ENCODE measurements around the gene LAMTOR2.
"Not testable (repeated sequence)": the region's sequence is repeated elsewhere in the genome, so short reads cannot be mapped to it uniquely, and the experiment has no call there.

Gene LAMTOR2

DNA sequence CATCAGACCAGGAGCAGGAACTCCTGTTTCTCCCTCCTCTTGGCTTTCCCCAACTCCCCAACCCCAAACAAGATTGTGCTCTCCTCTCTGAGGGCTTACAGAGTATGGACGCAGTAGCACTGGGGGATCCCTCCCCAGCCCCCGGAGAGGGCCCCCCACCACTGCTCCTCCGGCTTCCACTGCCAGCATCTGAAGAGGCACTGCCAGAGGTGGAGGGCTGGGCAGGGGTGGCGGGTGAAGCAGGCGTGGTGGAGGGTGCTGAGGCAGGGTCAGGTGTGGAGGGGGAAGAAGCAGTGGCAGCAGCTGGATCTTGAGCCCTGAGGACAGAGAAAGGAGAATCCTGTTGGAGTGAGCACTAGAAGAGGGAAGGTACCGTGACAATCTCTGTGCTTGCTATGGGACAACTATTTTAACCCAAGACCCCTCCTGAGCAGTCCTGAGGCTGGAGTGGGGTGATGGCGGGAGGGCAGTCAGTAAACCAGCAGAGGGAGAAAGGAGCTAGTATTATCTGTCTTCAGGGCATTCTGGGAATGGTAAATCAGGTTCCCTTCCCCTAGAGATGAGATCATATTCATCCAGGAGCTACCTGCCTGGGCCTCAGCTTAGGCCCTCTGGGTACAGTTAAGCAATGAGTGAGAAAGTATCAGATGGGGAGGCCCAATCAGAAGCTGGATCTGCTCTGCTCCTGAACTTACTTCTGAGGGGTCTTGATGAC is 3.4 kb upstream of the LAMTOR2 start:
- no peak for DNase-seq (ENCODE audit: insufficient read length, low spot score)
- no peak for FAIRE-seq

DNA sequence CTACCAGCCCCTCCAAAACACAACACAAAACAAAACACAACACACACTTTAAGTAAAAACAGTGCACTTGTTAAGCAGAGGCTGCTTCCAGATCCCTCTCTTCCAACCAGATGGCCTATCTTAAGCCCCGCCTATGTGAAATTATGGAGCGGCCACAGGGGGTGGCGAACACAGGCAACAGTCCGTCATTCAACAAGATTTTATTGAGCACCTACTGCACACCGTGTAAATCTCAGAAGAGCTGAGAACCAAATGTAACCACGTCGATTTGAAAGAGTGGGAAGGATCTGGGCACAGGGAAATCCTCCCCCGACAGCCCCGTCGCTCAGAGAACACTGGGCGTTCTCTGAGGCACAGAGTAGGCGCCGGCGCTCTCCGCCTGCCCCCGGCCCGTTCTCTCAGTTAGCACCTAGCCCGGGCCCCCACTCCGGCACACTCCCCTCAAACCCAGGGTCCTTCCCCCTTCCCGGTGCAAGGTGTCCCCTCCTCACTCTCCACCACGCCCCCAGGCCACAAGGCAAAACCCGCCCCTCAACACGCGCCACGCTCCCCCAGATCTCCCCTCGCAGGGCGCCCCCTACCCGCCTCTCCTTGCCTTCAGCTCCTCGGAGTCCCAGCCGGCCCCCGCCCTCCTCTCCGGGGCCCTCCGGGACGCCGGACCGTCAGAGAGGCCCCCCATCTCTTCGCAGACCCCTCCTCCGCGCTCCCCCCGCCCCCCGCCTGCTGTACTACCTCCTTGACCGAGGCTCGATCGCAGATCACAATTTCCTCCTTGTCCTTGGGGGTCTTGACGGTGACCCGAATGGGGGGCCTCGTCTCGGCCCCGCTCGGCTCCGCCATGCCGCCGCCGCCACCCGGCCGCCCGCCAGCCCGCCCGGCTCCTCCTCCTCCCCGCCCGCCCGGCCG is 1.5 kb upstream of the LAMTOR2 start:
- DNase-seq (ENCODE audit: insufficient read length, low spot score) (peak; percentile 67), FAIRE-seq (peak; percentile 55)

DNA sequence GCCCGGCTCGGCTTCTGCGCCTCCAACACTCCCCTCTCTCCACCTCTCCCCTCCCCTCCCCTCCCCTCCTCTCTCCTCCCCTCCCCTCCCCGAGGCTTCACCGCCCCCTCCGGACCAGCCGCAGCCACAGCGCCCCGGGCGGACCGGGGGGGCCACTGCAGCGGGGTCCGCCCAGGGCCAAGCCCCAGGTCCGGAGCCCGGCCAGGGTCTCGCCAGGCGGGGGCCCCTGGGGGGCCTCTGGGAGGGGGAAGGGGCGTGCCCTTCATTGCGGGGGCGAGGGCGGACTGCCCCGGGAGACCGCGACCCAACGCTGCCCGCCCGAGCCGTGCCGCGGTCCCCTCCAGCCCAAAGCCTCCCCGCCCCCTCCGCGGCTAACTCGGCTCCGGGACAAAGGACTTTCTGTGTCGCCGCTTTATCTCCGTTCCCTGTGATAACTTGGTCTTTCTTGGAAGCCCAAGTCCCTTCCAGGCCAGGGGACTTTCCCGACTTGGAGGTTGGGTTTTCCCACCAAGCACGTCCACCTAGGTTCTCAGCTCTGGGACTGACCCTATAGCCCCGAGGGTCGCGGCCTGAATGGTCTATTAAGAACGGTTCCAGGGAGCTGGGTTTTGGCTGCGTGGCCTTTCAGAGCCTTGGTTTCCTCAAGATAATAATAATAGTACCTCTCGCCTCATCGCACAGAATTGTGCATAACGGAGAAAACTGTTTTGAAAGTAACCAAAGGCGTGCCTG is 648 bp upstream of the LAMTOR2 start, which contains the start of gene UBQLN4:
UBQLN4 (minus strand) TSS at position 31 of the 732 bp plus-strand sequence. CDS start 97 bp downstream, outside the sequence.
- peak; percentile 82 for DNase-seq (ENCODE audit: insufficient read length, low spot score)
- no peak for FAIRE-seq

DNA sequence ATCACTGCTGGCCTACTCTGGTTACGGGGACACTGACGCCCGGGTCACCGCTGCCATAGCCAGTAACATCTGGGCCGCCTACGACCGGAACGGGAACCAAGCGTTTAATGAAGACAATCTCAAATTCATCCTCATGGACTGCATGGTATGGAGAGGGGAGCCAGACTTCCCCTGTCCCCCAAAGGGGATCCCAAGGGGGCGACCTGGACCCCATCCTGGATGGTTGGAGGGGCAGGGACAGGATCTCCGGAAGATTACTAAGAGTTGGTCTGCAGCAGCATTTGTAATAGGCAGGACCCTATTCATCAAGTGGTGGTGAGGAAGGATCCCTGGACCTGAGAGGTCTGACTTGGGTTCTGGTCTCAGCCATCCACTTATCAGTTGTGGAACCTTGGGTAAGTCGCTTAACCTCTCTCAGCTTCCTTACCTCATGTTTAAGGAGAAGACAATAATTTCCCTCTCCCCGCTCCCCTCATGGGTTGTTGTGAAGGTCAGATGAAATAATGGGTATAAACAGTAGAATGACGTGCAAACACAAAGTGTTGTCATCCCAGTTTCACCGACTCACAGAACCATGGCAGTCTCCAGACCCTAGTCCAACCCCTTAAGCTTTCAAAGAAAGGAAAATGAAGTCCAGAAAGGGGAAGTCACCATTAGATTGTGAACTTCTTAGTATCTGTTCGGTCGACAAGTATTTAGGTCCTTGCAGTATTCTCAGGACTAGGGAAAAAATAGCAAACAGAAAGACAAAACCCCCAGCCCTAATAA is 883 bp downstream of the LAMTOR2 start:
- no peak for FAIRE-seq

DNA sequence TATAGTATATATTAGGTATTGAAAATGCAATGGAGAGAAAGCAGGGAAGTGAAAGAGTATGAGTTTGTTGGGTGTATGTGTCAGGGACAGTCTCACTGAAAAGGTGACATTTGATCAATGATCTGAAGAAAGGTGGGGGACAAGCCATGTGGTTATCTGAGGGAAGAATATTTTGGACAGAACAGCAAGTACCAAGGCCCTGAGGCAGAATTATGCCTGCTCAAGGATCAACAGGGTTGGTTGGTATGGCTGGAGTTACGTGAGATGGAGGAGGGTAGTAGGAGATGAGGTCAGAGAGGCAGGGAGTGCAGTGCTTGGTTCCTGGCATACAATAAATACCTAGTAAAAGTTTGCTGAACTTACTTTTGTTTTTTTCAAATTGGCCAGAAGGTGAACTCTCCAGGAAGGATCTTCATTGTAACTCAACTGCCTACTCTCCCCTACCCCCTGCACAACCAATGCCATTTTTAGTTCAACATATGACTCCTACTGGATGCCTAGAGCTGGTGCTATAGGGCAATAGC is 1.8 kb downstream of the LAMTOR2 start:
- no peak for FAIRE-seq
- no peak for DNase-seq (ENCODE audit: insufficient read length, low spot score)

More for the DNA sequence above, 883 bp downstream of the LAMTOR2 start:
- DNase-seq (ENCODE audit: insufficient read length, low spot score) = no peak

DNA sequence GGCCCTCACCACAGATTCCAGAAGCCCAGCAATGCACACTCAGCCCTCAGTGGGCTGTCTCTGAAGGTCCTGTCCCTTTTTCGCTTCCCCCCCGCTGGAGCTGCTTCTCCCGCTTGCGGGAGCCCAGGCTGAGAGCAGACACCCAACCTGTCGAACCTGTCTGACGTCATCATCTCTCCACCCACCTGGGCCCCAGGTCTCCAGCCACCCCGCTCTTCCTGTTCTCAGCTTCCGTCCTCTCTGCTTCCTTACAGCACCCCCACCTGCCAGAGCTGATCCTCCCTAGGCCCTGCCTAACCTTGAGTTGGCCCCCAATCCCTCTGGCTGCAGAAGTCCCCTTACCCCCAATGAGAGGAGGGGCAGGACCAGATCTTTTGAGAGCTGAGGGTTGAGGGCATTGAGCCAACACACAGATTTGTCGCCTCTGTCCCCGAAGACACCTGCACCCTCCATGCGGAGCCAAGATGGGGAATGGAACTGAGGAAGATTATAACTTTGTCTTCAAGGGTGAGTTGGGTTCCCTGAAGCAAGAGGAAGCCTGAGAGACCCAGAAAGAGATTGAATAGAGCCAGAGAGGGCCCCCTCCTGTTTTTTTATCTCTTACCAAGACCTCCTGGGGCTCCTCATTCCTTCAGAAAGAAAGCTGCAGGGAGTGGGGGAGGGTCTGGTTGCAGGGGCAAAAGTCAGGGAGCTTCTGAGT is 6.5 kb downstream of the LAMTOR2 start, which contains the start of gene RAB25:
RAB25 (plus strand) TSS at position 224 of the 700 bp plus-strand sequence; CDS start at position 465, 241 bp downstream.
- DNase-seq (ENCODE audit: insufficient read length, low spot score) = no peak
- FAIRE-seq = no peak

DNA sequence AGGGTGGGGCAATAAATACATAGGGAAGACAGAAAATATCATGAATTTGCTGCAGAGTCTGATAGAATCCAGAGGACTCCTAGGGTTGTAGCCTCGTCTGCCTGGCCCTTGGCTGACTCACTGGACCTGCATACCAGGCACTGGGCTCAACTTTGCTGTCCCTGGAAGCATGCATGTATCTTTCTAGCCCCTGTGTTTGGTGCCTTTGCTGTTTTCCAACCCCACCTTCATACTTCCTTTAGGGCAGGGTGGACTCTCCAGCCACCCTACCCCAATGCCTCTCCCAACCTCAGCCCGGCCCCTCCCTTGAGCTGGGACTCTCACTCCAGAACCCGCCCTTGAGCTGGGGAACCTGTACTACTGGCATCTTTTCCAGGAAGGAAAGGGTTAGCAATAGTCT is 7.6 kb downstream of the LAMTOR2 start:
- FAIRE-seq (no peak), DNase-seq (ENCODE audit: insufficient read length, low spot score) (no peak)

DNA sequence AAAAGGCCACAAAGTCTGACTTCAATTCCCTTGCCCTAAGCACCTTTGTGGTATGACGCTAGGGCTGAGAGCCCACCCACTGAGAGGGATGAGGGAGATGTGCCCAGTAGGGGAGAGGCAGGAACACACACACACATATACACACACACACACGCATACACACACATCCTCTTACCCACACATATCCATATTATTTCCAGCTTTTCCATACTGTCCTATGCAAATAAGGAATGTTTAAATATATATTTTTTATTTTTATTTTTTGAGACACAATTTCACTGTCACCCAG is 9.4 kb downstream of the LAMTOR2 start:
- DNase-seq (ENCODE audit: insufficient read length, low spot score) (no peak), FAIRE-seq (no peak)

DNA sequence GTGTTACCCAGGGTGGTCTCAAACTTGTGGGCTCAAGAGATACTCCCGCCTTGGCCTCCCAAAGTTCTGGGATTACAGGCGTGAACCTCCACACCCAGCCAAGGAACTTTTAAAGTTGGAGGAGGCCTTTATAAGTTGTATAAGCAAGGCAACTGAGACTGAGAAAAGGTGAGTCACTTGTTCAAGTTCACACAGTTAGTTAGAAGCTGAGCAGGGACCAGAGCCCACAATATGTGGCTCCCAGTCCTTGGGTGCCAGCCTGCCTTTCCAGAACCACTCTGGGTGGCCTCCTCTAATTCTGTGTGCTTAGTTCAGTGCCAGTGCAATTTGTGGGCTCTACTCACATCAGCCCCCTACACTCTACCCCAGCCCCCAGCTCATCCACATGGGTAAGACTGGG is 10.0 kb downstream of the LAMTOR2 start:
- DNase-seq (ENCODE audit: insufficient read length, low spot score) = no peak
- no peak for FAIRE-seq

DNA sequence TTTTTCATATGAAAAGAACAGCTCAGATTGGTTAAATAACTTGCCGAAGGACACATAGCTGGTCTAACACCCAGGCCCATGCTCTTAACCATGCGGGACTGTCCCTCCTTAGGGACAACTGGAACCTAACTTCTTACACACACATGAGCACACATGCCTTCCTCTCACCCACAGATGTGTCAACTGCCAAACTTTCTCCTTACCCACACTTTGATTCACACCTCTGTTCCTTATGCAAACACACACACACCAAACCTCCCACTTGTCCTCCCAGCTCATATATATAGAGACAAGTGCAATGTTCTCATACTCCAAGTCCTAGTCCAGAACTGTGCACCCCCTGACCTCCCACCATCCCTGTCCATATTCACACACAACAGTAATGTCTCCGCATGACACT is 10.6 kb downstream of the LAMTOR2 start:
- DNase-seq (ENCODE audit: insufficient read length, low spot score) (no peak), FAIRE-seq (peak; percentile 51)

DNA sequence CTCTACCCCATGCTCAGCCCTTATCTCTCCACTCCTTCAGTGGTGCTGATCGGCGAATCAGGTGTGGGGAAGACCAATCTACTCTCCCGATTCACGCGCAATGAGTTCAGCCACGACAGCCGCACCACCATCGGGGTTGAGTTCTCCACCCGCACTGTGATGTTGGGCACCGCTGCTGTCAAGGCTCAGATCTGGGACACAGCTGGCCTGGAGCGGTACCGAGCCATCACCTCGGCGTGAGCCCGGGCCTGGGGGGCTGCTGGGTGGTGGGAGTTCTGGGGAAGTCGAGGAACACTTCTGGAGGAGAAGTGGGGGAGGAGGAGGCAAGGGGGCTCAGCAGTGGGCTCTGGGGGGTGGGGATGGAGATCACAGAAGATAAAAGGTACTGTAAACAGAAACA is 11.3 kb downstream of the LAMTOR2 start:
- FAIRE-seq = no peak
- no peak for DNase-seq (ENCODE audit: insufficient read length, low spot score)

DNA sequence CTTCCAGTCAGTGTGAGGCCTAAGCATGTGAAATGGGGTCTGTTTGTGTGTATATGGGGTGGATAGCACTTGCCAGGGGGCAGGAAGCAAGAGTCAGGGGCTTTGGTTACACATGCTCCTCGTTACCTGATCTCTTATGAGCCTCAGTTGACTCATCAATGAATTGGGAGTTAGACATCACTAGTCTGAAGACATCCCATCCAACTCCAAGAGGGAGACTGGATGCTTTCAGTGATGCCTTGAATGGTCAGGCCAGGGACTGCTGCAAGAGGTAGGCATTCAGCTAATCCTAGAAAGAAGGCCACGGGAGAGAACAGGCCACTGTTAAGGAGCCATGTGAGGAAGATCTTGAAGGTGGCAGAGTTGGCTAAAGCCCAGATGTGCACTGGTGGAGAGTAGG is 12.7 kb downstream of the LAMTOR2 start:
- no peak for FAIRE-seq
- no peak for DNase-seq (ENCODE audit: insufficient read length, low spot score)

DNA sequence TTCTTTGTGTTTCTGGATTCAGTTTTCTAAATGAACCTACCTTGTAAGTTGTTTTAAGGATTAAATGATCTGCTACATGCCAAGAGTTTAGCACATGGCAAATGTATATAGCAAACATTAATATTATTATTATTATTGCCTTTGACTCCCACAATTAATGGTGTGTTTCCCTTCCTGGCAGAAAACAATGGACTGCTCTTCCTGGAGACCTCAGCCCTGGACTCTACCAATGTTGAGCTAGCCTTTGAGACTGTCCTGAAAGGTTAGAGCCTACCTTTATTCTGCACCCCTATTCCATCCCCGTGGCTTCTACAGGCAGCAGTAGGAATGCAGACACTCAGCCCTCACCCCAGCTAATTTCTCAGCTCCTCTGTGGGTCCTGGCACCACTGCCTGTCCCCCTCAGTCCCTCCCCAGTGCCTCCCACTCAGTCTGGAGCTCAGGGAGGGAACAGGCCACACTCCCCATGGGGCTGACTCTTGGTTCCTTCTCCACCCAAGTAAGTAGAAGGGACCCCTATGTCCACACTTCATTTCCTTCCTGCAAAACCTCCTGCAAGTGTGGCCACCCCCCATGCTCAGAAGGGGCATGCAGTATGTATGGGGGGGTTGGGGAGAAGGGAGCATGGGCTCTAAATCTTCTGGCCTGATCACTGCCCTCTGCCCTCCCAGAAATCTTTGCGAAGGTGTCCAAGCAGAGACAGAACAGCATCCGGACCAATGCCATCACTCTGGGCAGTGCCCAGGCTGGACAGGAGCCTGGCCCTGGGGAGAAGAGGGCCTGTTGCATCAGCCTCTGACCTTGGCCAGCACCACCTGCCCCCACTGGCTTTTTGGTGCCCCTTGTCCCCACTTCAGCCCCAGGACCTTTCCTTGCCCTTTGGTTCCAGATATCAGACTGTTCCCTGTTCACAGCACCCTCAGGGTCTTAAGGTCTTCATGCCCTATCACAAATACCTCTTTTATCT is 15.2 kb downstream of the LAMTOR2 start:
- no peak for FAIRE-seq

DNA sequence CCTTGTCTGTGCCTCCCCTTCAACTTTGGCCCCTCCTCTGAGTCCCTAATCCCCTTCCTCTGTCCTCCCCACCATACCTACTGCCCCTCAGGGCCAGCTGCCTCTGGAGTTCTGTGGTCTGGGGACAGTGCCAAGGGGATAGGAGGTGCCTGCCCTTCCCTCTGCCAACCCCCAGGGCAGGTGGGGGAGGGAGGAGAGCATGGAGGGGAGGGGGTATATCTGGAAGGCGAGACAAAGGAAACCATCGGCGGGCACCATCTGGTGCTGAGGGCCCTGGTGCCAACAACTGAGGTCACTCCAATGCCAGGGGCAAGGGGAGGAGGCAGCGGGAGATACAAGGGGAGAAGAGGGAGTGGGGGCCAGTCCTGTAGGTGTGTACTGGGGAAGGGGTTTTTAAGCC is 16.0 kb downstream of the LAMTOR2 start:
- no peak for DNase-seq (ENCODE audit: insufficient read length, low spot score)
- FAIRE-seq = no peak

More for the DNA sequence above, 15.2 kb downstream of the LAMTOR2 start:
- no peak for DNase-seq (ENCODE audit: insufficient read length, low spot score)

DNA sequence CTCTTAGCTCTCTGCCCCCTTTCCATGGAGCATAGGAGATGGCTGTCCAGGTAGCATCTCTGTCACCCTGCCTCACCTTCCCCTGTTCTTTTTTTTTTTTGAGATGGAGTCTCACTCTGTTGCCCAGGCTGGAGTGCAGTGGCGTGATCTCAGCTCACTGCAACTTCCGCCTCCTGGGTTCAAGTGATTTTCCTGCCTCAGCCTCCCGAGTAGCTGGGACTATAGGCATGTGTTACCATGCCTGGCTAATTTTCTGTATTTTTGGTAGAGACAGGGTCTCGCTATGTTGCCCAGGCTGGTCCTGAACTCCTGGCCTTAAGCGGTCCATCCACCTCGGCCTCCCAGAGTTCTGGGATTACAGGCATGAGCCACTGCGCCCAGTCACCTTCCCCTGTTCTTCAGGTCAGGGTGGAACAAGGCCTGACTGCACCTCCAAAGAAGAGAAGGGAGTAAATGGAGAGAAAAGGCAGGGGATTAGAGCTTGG is 16.8 kb downstream of the LAMTOR2 start:
- not testable (repeated sequence) for FAIRE-seq; DNase-seq (ENCODE audit: insufficient read length, low spot score)

DNA sequence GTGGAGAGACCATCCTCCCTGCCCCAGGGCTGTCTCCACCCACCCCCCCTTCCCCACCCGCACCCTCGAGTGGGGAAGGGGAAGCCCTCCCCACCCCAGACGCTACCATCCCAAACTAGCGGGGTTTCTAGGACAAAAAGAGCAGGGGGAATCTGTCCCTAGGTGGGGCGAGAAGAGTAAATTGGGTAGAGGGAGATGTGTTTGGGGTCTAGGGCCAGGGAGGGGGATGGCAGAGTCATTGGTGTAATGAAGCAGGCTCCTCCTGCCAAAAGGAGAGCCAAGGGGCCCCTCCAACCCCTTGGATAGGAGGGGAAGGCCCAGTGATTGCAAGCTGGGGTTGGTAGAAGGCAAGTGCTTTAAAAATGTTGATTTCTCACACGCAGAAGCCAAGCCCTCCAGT is 17.7 kb downstream of the LAMTOR2 start:
- no peak for FAIRE-seq
- no peak for DNase-seq (ENCODE audit: insufficient read length, low spot score)

DNA sequence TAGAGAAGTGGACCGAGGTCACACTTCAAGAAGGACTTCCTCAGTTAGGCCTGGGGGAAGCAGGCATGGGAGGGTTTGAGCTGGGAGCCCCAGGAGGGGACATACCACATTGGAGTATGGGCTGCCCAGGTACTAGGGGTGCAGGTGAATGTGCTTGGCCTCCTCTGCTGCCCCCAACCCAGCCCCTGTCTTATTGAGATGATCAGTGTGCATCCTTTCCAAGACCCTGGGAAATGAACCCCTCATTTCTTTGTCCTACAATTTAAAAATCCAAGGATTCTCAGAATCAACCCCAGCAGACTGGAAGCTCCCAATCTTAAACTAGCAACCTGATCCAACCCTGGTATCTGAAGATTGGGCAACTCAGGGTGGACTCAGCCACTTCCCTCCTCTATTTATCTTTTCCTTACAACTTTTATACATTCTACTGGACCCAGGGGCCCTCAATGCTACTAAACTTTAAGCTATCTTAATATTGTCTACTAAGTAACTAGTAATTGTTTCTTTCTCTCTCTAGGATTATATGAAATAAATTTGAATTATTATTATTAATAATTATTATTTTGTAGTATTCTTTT is 18.6 kb downstream of the LAMTOR2 start:
- DNase-seq (ENCODE audit: insufficient read length, low spot score) = no peak
- FAIRE-seq = no peak

DNA sequence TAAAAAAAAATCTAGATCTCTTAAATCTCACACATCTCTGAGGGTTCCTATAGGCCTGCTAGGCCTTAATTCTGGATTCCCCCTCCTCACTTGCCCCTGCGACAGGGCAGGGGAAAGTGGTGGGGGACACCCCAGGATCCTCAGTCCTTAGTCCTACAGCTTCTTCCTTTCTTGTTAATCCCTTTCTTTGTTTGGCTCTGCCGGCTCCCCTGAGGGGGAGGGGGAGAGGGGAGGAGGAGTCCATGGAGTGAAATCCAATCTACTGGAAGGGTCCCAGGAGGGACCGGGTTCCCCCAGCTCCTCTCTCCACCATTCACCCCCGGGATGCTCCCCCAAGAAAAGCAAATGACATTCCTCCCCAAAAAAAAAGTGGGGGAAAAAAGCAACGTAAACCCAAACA is 19.2 kb downstream of the LAMTOR2 start:
- FAIRE-seq (no peak), DNase-seq (ENCODE audit: insufficient read length, low spot score) (no peak)
